ENCODE measurements around the gene PLEKHH1.

Gene PLEKHH1

DNA sequence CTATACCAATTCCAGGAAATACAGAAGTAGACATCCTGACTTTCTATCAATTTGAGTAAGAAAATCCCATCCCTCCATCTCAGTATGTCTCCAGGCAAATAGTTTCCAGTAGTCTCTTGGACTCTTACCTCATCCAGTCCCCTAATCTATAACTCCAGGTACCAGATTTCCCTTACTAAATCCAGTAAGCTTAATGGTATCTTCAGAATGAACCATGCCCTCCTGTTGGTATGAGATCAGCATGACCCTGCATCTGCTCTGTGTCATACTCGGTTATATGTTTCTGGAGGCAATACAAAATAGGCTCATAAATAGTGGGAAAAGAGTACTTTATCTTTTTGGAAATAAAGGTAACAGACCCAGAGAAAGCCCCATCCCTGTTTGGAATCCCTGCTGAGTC, 48.6 kb downstream of the PLEKHH1 start:
- ChIA-PET CTCF (interaction anchor here (0.6 to 8.8 kb wide), 13 partner anchors 10 to 154 kb away, joined by 3 to 131 read pairs (median 4); partner anchors contain the start of genes PIGH and RDH12), POLR2A (no interaction called here)
- no peaks in the 10 kb centered on the region for H3K9me3 ChIP-seq (ENCODE audit: control insufficient read depth, insufficient read depth, low read depth, low read length)
- TF ChIP-seq ZNF837 (tag by site-specific recombination; IDR thresholded peaks at IDR 0.05) (no peak), PRDM10 (tag by site-specific recombination; IDR thresholded peaks at IDR 0.05) (no peak), YY2 (tag by site-specific recombination; IDR thresholded peaks at IDR 0.05) (no peak), ZNF138 (tag by site-specific recombination; IDR thresholded peaks at IDR 0.05; ENCODE audit: borderline replicate concordance) (no peak), GLI2 (tag by site-specific recombination; IDR thresholded peaks at IDR 0.05; ENCODE audit: borderline replicate concordance, low read depth) (no peak), KLF10 (tag by site-specific recombination; IDR thresholded peaks at IDR 0.05) (no peak), ZNF239 (tag by site-specific recombination; IDR thresholded peaks at IDR 0.05) (no peak), ZNF16 (tag by site-specific recombination; IDR thresholded peaks at IDR 0.05; ENCODE audit: low read depth) (no peak), ZNF2 (tag by site-specific recombination; IDR thresholded peaks at IDR 0.05) (no peak), ZNF23 (tag by site-specific recombination; IDR thresholded peaks at IDR 0.05; ENCODE audit: borderline replicate concordance) (no peak), ZNF664 (tag by site-specific recombination; IDR thresholded peaks at IDR 0.05) (no peak), PRDM4 (tag by site-specific recombination; IDR thresholded peaks at IDR 0.05) (no peak), ZNF362 (tag by site-specific recombination; IDR thresholded peaks at IDR 0.05) (no peak), ZNF660 (tag by site-specific recombination; IDR thresholded peaks at IDR 0.05) (no peak), ZNF311 (tag by site-specific recombination; IDR thresholded peaks at IDR 0.05; ENCODE audit: borderline replicate concordance) (no peak)
- TF ChIP-seq, protein P1, sequence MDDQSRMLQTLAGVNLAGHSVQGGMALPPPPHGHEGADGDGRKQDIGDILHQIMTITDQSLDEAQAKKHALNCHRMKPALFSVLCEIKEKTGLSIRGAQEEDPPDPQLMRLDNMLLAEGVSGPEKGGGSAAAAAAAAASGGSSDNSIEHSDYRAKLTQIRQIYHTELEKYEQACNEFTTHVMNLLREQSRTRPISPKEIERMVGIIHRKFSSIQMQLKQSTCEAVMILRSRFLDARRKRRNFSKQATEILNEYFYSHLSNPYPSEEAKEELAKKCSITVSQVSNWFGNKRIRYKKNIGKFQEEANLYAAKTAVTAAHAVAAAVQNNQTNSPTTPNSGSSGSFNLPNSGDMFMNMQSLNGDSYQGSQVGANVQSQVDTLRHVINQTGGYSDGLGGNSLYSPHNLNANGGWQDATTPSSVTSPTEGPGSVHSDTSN (CRISPR knock-in tag; IDR thresholded peaks at IDR 0.05), result no peak
- TF ChIP-seq, protein P2, sequence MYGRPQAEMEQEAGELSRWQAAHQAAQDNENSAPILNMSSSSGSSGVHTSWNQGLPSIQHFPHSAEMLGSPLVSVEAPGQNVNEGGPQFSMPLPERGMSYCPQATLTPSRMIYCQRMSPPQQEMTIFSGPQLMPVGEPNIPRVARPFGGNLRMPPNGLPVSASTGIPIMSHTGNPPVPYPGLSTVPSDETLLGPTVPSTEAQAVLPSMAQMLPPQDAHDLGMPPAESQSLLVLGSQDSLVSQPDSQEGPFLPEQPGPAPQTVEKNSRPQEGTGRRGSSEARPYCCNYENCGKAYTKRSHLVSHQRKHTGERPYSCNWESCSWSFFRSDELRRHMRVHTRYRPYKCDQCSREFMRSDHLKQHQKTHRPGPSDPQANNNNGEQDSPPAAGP (tag by site-specific recombination; IDR thresholded peaks at IDR 0.05), result no peak
- no peaks in the 10 kb centered on the region for H3K4me1 ChIP-seq (ENCODE audit: control insufficient read depth, insufficient read depth, low read length)
- H3K4me3 ChIP-seq (ENCODE audit: low read depth, low read length), result no peak overlapping the region
- peaks cover 3 to 86% of the 10 kb centered on the region in 2 experiments for H3K36me3 ChIP-seq (ENCODE audit: control insufficient read depth in 2 of 2, insufficient read depth in 1 of 2, low read length in 2 of 2)
- H3K27ac ChIP-seq (ENCODE audit: extremely low read depth, low read depth, low read length), result no peak overlapping the region
